HG03196 (cell line): ENCODE data around the gene PDE4D.

Source experiments
- ATAC-seq: cut with Tn5 transposase; IDR thresholded peaks from one replicate; pipeline ENCODE4 v1.9.1; 2021; ENCODE audit not compliant: unreplicated experiment

PDE4D gene

GRCh38 chr5:59893429-59894227, at the start of gene PDE4D:
TSS of gene PDE4D (minus strand) at chr5:59893726.
- no peak for ATAC-seq

- no peak for ATAC-seq
These were observed 44.1 kb upstream of the PDE4D start for GRCh38 chr5:59937633-59938032.

GRCh38 chr5:59923465-59923864, 29.9 kb upstream of the PDE4D start:
- no peak for ATAC-seq

GRCh38 chr5:59922220-59922619, 28.7 kb upstream of the PDE4D start:
- ATAC-seq, result no peak

GRCh38 chr5:59921816-59922215, 28.3 kb upstream of the PDE4D start:
- ATAC-seq, result no peak

- no peak for ATAC-seq
These were observed 26.0 kb upstream of the PDE4D start for GRCh38 chr5:59919484-59919883.

- no peak for ATAC-seq
These were observed 23.6 kb upstream of the PDE4D start for GRCh38 chr5:59917121-59917520.

- ATAC-seq, result no peak
These were observed 11.7 kb upstream of the PDE4D start for GRCh38 chr5:59905188-59905587.

GRCh38 chr5:59897075-59897474, 3.5 kb upstream of the PDE4D start:
- ATAC-seq, result no peak

- ATAC-seq, result no peak
These were observed 1.4 kb downstream of the PDE4D start for GRCh38 chr5:59891962-59892643.

- ATAC-seq, result no peak
These were observed 6.3 kb downstream of the PDE4D start for GRCh38 chr5:59887274-59887673.

- ATAC-seq, result no peak
These were observed 18.9 kb downstream of the PDE4D start for GRCh38 chr5:59874675-59875074.

- no peak for ATAC-seq
These were observed 20.4 kb downstream of the PDE4D start for GRCh38 chr5:59873113-59873512.

- ATAC-seq, result no peak
These were observed 26.9 kb downstream of the PDE4D start for GRCh38 chr5:59866661-59867060.

GRCh38 chr5:59864718-59865117, 28.8 kb downstream of the PDE4D start:
- no peak for ATAC-seq

GRCh38 chr5:59863777-59864176, 29.7 kb downstream of the PDE4D start:
- ATAC-seq, result no peak

- ATAC-seq, result no peak
These were observed 37.2 kb downstream of the PDE4D start for GRCh38 chr5:59856358-59856757.

- no peak for ATAC-seq
These were observed 42.8 kb downstream of the PDE4D start for GRCh38 chr5:59850766-59851165.

GRCh38 chr5:59847586-59847985, 45.9 kb downstream of the PDE4D start:
- no peak for ATAC-seq

GRCh38 chr5:59845730-59846129, 47.8 kb downstream of the PDE4D start:
- no peak for ATAC-seq

GRCh38 chr5:59843511-59844213, 49.9 kb downstream of the PDE4D start:
- ATAC-seq, result no peak

GRCh38 chr5:59842999-59843398, 50.5 kb downstream of the PDE4D start:
- no peak for ATAC-seq
